Cardiac septum (tissue), 1 donor: ENCODE results near the gene DHDH. TPM values are rescaled to one million over a fixed set of nuclear protein-coding genes. Genes with fewer than 3 reads are reported as not detected.
A peak's percentile ranks its signal among the peaks of the same experiment; 100 is the strongest.

Experiments
- DNase-seq: peaks from one replicate; pipeline ENCODE4 v3.0.0-alpha.2; 2020; ENCODE audit warnings: low spot score
- intact Hi-C: fragments of 100-400 bp; cut with DNase I; formaldehyde crosslinking; loops from one replicate; pipeline ENCODE4 v1.14.0; 2022
- total RNA-seq: library from RNA; stranded (reverse); fragmentation: NEBNext Ultra II Directional; extraction: Animal tissue kit (Norgen Biotek cat#: 25700); gene quantifications from one replicate; pipeline ENCODE4 v1.2.1, GENCODE V29; 2021
- donor health status: DM: no; HTN: no; CAD: no.

DHDH gene
- total RNA-seq, 1 donor from 2014 or later, result not detected

DNA sequence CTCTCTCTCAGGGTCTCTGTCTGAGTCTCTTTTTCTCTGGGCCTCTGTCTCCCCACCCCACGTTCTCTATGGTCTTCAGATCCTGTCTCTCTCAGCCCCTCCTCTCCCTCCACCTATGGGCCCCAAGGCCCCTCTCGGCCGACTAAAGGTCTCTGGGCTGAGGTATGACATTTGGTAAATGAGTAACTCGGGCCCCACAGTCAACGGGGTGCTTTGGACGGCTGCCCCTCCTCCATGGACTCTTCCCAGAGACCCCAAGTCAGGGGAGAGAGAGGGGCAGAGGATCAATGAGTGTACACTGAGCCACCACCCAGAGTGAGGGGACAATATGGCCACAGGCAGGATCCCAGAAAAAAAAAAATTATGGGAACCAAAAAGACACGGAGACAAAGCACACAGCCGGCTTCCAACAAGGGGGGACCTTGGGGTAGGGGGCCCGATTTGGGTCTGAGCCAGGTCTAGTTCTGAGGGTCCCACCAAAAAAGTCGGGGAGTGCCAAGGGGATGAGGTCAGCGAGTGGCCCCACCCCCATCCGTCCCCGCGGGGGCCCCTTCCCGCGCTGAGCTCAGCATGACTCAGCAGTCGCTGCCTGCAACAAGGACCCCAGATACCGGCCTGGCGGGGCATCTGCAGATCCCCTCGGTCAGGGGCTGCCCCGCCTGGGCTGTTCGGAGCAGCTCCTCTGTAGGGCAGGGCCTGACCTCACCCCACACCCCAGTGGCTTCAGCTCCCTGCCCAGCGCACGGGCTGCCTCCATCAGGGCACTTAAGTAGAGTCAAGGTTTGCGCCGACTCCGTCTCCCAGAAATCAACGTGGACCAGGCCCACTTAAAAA lies 30.1 kb downstream of the DHDH start:
- intact Hi-C loops, result loop anchor here (2.0 kb wide), 2 partner anchors 63 to 91 kb away; partner anchors contain the start of genes NUCB1 and PPP1R15A
- DNase-seq, result peak; percentile 94

DNA sequence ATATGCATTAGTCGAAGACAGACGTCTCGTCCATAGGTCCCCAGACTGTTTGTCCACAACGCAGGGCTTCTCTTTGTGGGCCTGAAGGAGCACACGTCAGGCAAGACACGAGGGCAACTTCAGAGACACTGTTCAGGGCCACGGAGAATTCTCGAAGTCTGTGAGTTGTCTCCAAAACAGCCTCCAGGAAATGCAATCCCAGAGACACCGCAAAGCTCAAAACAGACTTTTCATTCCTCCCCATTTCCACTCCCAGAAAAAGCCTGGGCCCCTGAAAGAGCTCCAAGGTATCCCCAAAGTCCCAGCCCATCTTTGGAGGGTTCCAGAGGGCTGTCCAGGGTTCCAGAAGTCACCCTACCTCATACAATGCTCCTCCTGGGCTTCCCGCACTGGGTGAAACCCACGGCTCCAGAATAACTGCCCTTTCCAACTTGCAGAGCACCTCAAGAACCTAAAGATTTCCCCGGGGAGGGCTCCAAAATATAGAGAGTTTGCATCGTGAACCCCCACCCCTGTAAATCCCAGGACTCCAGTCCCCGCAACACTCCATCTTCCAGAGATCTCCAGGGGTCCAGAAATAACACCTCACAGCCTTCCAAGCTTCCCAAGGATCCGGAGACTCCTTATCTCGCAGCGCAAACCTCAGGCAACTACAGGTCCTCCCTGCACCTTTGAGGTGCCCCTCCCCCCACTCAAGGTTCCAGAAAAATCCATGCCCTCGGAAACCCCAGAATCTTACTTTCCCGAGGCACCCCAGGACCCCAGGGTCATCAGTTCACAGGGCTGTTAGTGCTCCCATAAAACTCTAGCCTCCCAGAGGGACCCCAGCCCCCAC lies 30.9 kb downstream of the DHDH start:
- intact Hi-C loops, result loop anchor here (1.0 to 5.0 kb wide), 4 partner anchors 10 to 167 kb away; partner anchors contain the start of genes BAX, NUCB1 and PPP1R15A
- no peak for DNase-seq

DNA sequence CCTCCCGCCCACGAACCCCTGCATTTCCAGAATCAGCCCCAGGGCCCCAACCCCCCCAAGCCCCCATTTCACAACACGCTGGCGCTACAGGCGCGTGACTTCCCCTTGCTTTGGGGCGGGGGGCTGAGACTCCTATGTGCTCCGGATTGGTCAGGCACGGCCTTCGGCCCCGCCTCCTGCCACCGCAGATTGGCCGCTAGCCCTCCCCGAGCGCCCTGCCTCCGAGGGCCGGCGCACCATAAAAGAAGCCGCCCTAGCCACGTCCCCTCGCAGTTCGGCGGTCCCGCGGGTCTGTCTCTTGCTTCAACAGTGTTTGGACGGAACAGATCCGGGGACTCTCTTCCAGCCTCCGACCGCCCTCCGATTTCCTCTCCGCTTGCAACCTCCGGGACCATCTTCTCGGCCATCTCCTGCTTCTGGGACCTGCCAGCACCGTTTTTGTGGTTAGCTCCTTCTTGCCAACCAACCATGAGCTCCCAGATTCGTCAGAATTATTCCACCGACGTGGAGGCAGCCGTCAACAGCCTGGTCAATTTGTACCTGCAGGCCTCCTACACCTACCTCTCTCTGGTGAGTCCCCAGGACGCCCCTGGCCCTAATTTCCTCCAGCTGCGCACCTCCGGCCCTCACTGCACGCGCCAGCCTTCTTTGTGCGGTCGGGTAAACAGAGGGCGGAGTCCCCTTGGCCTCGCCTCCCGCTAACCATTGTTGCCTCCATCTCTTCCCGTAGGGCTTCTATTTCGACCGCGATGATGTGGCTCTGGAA lies 31.7 kb downstream of the DHDH start, which contains the start of gene FTL:
FTL (plus strand) TSS at position 270 of the 766 bp plus-strand sequence; CDS start at position 469, 199 bp downstream.
- peak; percentile 99 for DNase-seq
- intact Hi-C loops, result loop anchor here (1.0 to 5.0 kb wide), 4 partner anchors 11 to 168 kb away; partner anchors contain the start of genes BAX, NUCB1 and PPP1R15A

DNA sequence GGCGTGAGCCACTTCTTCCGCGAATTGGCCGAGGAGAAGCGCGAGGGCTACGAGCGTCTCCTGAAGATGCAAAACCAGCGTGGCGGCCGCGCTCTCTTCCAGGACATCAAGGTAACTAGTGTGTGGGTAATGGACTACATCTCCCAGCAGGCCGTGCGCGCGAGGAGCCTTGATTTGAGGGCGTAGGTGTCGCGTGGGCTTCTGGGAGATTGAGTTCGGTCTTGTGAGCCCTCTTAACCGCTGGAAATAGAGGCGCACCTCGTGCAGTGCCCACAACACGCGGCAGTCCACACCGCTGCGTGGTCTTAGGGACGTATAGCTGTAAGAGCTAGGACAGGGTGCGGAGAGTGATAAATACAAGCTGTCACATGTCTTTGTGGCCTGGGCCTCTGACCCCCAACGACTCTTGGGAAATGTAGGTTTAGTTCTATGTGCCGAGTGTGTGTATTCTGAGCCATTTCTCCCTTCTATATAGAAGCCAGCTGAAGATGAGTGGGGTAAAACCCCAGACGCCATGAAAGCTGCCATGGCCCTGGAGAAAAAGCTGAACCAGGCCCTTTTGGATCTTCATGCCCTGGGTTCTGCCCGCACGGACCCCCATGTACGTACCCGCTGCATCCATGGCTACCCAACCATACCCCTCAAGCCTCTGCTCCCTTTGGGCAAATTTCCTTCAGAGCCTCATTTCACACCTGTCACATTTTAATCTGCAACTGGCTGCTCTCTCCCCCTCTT lies 32.5 kb downstream of the DHDH start:
- intact Hi-C loops, result loop anchor here (1.0 to 5.0 kb wide), 4 partner anchors 12 to 169 kb away; partner anchors contain the start of genes BAX, NUCB1 and PPP1R15A
- peak; percentile 92 for DNase-seq

DNA sequence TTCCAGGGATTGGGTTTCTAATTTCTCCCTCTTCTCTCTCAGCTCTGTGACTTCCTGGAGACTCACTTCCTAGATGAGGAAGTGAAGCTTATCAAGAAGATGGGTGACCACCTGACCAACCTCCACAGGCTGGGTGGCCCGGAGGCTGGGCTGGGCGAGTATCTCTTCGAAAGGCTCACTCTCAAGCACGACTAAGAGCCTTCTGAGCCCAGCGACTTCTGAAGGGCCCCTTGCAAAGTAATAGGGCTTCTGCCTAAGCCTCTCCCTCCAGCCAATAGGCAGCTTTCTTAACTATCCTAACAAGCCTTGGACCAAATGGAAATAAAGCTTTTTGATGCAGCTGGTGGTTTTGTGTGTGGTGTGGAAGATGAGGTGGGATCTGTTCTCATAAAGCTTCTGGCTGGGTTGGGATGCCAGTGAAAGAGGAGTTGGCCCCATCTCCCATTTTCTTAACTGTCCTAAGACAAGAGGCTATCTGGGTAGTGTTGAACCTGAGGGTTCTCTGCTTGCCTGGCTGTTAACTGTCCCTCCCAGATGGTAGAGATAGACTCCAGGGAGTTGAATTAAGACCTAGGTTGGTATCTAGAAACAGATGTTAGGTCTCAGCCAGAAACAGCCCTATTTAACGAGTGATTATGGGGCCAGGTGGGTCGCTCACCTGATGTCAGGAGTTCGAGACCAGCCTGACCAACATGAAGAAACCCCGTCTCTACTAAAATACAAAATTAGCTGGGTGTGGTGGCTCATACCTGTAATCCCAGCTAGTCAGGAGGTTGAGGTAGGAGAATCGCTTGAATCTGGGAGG lies 33.2 kb downstream of the DHDH start:
- intact Hi-C loops, result loop anchor here (5.0 kb wide), 1 partner anchor 169 kb away; no protein-coding TSS in a partner anchor
- DNase-seq, result no peak

DNA sequence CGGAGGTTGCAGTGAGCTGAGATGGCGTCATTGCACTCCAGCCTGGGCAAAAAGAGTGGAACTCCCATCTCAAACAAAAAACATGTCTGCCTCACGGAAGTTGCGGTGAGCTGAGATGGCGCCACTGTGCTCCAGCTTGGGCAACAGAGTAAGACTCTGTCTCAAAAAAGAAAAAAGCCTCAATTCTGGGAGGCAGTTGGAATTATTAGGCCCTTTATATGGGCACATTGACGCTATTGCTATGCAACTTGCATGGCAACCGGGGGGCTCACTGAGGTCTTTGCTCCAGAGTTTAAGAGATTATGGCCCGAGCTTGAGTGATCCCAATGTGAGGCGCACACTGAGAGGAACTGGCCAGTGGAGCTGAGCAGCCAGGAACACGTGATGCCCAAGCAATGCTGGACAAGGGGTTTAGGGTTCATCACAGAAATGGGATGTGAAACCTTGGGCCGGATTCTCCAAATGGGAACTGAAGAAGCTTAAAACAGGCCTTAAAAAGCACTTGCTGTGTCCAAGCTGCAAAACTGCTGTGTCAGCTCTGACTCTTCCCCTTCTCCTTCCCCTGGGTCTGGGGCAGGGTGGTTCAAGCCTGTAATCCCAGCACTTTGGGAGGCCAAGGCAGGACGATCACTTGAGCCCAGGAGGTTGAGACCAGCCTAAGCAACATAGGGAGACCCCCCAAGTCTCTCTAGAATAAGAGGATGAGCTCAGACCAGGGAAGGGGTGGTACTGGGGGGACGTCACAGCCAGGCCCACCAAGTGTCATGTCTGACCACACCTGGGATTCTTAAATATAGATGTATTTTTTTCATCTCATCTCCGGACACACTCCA lies 34.1 kb downstream of the DHDH start:
- no peak for DNase-seq
- intact Hi-C loops, result loop anchor here (5.0 kb wide), 1 partner anchor 170 kb away; no protein-coding TSS in a partner anchor

DNA sequence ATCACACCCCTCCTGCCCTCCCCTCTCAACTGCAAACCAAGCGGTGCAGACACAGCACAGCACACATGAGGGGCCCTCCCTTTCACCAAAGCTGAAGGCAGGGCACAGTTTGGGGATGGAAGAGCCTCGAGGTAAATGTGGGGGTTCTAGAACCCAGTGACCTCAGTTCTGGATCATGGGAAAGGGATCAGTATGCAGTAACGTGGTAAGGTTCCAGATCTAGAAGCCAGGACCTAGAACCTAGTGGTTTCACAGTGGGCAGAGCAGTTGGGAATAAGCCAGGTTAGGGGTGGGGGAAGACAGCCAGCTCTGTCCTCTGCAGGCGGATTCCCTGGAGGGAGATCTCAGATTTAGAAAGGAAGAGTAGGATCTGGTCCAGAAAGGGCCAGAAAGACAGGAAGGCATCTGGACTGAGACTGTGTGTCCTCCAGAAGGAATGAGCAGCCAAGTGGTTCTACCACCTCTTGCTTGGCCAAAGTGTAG lies 34.7 kb downstream of the DHDH start:
- no peak for DNase-seq
- intact Hi-C loops, result loop anchor here (5.0 kb wide), 1 partner anchor 171 kb away; no protein-coding TSS in a partner anchor

DNA sequence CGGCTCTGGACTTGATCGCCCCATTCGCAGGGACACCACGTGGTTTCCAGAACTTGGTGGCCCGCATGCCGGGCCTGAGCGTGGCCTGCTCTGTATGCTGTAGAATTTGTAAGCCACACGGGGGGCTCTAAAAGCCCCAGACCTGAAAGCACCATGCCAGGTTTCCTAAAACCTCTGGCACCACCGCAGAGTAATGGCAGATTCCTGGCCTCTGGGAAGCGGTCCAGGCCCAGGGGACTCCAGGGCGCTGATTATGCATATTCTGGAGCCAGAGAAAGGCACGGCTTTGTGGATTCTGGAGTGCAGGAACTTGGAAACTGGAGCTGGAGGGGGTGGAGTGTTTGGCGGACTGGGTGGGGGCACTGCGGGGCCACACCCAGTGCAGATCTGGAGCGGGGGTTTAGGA lies 35.3 kb downstream of the DHDH start:
- intact Hi-C loops, result loop anchor here (5.0 kb wide), 1 partner anchor 172 kb away; no protein-coding TSS in a partner anchor
- DNase-seq, result no peak

DNA sequence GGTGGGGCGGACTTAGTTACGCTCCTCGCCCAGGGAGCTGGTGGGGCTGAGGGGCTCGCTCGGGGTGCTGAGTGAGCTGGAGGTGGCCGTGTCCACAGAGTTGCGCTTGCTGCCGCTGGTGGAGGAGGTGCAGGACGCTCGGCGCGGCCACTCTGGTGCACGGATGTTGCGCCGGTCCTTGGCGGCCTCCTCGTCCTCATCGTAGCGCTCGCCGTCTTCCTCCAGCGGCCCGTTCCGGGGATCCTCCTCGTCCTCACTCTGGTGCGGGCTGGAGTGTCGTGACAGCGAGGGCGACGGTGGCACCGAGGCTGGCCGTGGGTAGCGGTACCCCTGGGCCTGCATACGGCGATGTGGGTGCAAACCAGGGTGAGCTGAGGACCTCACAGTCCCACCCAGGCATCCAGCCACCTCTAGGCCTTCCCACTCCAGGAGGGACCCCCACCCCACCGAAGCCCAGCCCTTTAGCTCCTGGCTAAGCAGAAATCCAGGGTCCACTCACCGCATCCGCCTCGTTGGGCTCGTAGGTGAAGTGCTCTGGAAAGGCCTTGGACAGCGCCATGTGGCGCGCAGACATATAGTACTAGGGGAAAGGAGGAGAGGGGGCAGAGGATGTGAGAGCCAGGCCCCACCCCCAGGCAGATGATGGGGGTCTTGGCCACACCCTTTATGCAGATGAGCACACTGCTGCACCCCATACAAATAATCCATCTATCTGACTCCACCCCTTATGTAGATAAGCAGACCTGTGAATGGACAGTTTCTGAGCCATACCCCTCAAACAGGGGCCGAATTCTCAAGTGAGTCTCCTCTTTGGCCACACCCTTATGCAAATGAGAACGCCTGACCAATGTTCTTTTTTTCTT lies 36.0 kb downstream of the DHDH start:
- intact Hi-C loops, result loop anchor here (5.0 kb wide), 1 partner anchor 172 kb away; no protein-coding TSS in a partner anchor
- no peak for DNase-seq

DNA sequence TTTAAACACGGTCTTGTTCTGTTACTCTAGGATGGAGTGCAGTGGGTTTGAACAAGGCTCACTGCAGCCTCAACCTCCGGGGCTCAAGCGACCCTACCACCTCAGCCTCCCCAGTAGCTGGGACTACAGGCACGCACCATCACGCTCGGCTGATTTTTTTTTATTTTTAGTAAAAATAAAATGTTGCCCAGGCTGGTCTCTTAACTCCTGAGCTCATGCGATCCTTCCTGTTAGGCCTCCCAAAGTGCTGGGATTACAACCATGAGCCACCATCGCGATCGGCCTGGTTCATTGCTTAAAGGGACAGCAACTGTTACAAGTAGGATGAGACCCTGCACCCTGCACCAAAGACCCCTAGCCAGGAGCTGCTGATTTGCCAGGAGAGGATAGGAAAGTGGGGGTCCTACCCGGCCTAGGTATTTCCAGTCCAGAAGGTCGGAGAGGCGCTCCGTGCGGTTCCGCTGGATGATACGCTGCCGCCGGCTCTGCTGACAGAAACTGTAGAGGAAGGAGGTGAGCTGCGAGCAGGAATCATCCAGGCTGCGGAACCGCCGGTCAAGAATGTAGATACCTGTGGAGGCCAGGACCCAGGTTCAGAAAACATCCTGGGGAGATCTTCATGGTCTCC lies 36.8 kb downstream of the DHDH start:
- DNase-seq, result no peak
- intact Hi-C loops, result no loop called here

DNA sequence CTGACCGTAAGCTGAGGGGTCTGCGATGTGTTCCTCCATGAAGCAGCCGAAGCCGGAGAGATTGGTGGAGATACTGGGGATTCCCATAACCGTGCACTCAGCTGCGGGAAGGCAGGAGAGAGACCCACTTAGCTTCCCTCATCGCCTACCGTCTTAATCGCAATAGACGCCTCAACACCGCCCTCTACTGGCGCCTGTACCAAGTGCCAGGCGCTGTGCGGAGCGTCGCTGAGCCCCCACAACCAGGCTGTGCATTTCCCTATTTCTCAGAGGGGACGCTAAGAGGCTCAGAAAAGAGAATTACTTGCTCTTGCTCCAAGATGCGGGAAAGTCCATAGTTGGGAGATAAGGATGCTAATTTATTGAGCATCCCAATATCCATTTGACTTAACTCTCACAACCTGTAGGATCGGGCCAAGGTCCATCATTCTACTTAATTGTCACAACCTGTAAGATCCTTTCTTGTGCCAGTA lies 37.5 kb downstream of the DHDH start:
- DNase-seq, result peak; percentile 89
- intact Hi-C loops, result no loop called here

DNA sequence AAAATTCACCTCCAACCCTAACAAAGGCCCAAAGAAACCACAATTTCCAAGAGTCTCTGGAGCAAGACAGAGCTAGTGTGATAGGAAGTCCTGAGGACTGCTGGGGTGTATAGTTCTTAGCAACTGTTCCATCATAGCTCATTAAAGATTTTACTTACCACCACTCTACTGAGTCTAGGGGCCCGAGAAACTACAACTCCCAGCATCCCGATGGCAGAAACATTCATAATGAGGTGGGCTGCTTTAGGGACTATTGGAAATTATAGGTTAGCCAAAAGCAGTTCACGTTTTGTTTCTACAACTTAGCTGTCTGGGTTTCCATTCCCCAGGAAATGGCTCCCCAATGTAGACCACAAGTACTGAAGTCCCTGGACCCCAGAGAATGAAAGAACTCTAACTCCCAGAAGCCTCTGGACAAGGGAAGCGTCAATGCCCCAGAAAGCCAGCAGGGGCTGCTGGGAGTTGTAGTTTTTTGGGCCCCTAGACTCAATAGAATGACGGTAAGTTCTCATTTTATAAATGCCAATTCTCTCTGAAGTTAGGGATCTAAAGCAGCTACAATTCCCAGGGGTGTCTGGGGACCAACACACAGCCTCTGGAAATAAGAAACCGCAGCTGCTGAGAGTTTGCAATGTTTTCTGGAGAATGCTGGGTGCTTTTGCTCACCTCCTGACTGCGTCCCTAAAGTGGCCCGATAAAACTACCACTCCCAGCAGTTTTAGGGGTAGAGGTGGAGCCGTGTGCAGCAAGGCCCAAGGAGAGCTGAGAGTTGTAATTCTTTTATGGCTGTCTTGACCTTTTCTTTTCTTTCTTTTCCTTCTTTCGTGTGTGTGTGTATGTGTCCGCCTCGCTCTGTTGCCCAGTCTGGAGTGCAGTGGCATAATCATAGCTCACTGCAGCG lies 42.7 kb downstream of the DHDH start:
- intact Hi-C loops, result no loop called here
- DNase-seq, result no peak

DNA sequence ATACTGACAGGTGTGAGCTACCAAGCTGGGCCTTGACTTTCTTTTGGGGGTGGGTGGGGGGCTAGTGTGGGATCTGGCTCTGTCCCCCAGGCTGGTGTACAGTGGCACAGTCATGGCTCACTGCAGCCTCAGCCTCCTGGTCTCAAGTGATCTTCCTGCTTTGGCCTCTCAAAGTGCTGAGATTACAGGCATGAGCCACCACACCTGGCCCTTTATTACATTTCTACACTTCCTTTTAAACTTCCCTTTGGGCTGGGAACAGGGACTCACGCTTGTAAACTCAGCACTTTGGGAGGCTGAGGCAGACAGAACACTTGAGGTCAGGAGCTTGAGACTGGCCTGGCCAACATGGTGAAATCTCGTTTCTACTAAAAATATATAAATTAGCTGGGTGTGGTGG lies 43.6 kb downstream of the DHDH start:
- intact Hi-C loops, result no loop called here
- DNase-seq, result no peak

DNA sequence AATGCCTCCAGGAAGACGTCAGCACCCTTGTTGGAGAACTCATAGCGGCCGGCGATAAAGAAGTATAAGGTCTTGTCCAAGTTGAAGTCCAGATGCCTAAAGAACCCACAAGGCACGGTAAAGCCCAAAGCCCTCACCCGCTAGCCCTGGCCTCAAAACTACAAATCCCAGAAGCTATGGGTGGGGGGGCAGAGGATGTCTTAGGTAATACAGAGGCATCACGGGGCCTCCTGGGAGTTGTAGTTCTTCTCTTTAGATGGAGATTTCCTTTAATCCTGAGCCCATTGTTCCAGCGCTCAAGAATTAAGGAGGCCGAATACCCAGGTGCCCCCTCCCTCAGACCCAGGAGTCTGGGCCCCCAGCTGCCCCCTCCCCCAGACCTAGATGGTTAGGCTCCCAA lies 48.8 kb downstream of the DHDH start:
- intact Hi-C loops, result no loop called here
- DNase-seq, result no peak
